HG03066 (cell line): ENCODE results near the gene ATF3.
A peak's percentile ranks its signal among the peaks of the same experiment; 100 is the strongest.

Experiments
- ATAC-seq: cut with Tn5 transposase; IDR thresholded peaks from one replicate; pipeline ENCODE4 v1.9.1; 2021; ENCODE audit warnings: low read depth; ENCODE audit not compliant: unreplicated experiment

Gene ATF3, protein sequence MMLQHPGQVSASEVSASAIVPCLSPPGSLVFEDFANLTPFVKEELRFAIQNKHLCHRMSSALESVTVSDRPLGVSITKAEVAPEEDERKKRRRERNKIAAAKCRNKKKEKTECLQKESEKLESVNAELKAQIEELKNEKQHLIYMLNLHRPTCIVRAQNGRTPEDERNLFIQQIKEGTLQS

DNA sequence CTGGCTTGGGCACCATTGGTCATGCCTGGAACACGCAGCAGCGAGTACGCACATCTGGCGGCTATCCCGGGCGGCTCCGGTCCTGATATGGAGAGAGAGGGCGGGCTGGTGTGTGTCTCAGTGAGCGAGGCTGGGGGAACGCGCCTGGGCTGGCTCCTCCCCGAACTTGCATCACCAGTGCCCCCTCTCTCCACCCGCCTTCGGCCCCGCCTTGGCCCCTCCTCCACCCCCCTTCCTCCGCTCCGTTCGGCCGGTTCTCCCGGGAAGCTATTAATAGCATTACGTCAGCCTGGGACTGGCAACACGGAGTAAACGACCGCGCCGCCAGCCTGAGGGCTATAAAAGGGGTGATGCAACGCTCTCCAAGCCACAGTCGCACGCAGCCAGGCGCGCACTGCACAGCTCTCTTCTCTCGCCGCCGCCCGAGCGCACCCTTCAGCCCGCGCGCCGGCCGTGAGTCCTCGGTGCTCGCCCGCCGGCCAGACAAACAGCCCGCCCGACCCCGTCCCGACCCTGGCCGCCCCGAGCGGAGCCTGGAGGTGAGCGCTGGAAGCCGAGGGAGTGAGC lies at the start of gene ATF3:
Gene ATF3 (plus strand): TSS at position 370 of the 567 bp plus-strand sequence. CDS start 6,261 bp downstream, outside the sequence.
- ATAC-seq: peak; percentile 63

DNA sequence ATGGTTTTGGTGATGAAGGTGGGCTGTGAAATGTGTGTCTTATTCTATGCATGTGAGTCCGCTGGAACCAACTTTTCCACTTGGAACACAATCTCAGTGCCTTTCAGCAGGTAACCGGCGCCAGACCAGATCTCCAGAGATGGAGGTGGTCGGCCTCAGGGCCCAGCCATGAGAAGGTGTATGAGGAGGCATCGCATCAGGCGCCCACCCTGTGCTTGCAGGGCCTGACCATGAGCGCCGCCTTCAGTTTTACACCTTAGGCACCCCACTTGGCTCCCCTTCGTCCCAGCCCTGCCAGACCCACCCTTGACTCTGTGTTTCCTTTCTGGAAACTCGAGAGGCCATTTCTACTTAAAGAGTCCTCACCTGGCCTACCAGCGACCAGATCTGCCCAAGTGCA lies 48.6 kb upstream of the ATF3 start:
- ATAC-seq: no peak

DNA sequence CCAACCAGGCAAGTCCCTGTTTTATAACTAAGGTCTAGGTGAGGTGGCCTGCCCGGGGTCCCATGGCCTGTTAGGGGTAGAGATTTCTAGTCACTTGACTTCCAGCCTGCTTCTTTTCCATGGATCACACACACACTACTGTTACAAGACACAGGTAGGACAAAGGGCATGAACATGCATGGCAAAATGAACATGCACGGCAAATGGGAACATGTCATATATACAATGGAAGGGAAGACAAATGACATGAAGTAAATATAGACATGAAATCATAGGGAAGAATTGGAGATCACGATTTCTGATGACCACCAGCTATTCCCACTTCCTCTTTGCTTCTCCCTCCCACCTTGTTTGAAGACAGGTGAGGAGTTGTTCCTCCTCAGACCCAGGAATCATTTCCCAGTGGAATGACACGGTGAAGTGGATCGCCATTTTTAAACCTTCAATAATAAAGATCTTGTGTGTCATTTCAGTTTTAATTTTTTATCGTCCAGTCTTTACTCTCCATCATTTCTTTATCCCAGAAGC lies 47.6 kb upstream of the ATF3 start:
- no peak for ATAC-seq

DNA sequence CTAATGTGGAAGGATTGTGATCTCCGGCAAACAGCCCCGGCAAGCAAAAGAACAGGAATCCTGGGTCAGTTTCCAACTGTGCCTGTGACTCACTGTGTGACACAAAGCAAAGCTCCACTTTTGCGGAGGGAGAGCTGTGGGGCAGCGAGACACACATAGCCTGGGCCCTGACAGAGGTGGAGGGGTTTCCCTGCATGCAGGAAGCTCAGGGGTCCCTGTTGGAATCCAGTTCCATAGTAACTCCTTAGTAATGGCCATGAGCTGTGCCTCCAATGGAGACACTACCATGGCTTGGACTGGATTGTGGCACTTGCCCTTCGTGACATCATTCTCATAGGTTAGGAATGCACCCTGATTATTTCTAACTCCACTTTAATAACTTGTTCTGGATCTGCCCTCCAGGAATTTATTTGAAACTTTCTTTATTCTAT lies 47.0 kb upstream of the ATF3 start:
- no peak for ATAC-seq

DNA sequence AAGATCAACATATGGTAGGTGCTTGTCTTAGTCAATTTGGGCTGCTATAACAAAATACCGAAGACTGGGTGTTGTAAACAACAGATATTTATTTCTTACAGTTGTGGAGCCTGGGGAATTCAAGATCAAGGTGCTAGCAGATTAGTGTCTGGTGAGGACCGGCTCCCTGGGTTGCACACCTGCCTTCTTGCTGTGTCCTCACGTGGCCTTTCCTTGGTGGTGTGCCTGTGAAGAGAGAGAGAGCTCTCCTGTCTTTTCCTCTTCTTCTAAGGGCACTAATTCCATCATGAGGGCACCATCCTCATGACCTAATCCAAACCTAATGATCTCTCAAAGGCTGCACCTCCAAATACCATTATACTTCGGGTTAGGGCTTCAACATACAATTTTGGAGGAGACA lies 45.8 kb upstream of the ATF3 start:
- no peak for ATAC-seq

DNA sequence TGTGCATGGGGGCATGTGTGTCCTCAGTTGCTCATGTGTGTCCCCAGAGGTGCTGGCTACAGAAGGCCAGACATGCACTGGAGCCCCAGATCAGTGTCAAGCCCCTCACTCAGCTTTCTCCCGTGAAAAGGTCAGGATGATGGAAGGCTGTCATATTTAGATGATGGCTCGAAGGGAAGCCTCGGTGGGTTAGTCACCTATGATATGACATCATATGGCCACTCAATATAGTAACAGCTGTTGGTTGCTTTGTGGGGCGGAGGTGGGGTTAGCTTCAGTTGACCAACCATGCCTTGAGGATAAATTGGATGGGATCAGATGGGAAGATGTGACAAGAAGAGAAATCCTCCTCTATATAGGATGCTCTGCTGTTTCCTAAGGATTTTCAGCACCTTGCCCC lies 43.5 kb upstream of the ATF3 start:
- ATAC-seq: no peak

DNA sequence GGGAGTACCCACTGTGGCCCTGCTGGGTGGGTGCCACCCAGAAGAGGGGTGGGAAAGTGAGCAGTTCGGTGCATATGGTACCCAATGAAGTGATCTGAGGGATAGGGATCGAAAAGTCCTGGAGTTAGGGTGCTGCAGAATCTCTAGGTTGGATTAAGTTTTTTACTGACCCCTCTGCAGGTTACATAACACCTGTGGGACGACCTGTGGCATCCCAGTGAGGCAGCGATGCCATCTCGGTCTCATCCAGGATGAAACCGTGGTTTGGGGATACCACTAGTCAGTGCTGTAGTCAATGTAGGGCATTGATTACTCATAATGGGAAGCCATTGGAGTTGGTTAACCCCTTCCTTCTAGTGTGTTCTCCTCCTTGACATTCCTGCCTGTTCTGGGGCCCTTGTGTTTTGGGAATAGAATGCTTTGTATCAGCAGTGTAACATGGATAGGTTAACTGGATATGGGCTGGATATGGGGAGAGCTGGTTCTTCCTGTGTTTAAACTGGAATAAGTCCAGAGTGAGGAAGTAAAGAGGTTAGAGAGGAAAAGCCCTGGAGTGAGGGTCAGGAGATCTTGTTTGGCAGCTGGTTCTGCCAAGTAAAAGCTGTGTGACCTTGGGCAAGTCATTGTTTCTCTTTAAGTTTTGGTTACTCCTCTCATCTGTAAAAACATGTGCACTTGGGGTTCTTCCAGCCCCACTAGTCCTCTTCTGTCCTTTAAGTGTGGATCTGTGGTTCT lies 42.8 kb upstream of the ATF3 start:
- no peak for ATAC-seq

DNA sequence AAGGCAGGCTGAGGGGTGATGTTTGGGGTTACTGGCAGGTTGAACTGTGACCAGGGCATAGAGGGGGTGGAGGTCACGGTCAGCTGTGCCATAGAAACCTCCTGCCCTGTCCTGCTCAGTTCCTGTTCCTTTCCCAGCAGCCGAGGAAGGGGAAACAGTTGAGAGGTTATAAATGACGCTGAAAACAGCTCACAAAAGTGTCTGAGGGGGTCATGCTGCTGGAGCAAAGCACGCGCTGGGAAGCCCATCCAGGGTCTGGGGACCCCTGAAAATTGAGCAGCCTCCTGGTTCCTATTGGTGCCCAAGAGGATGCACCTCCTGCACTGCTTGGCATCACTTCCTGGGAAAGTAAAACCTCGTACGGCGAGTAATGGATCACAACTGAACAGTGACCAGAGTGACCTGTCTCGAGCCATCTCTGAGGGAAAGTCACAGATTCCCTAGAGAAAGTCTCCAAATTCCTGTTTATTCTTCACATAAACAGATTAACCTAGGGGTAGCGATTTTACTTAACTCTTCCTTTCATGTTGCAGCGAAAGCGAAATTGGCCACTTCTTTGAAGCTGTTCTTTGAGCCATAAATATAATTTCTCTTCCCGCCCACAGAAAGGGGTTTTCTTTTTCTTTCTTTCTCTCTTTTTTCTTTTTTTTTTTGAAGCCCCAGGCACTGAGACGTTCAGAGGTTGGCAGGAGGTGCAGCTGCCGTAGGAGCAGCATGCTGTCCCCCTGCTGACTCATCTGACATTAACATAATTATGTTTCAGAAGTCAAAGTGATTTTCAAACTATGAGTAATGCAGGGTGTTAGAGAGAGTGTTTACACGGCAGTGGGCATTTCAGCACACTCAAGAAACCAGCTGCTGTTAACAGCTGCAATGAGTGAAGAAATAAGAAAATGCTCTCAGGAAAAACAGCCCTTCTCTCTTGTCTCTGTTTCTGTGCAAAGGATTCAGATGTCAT lies 41.8 kb upstream of the ATF3 start:
- ATAC-seq: peak; percentile 97

DNA sequence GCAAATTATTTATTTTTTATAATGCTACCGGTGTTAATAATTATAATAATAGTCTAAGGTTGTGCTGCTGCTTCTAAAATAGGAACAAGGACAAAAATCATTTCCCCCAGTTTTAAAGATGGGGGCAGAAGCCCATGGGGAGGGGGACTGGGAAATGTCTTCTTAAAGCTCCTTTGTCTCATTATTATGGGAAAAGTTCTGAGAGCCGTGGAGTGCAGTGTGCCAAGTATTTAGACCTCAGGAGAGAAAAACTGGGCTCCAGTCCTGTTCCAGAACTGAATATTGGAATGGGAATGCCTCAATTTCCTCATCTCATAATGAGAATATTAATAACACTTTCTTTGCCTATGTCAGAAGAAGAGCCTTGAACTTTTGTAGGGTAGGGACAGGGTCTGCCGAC lies 40.9 kb upstream of the ATF3 start:
- no peak for ATAC-seq

DNA sequence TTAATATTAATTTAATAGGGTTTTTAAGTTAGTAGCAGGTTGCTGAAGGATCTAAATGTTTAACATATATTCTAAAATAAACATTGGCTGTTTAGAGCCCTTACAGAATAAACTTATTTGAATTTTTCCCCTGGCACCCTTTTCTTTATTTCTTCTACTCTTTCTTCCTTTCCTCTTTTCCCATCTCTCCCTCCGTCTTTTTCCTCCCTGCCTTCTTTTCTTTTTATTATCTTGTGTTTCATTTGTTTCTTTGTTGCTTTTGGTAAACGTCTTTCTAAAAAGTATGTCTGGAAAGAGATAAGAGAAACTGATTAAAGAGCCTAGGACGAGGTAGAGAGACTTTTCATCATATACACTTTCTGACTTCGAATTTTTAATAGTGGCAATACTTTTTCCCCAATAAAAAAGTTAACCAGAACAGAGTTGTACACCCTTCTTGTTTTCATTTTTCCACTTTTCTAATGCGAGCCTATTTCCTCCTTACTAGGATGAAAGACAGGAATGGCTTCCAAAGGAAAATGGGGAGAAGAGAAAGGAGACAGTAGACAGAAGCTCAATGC lies 39.5 kb upstream of the ATF3 start:
- ATAC-seq: no peak

DNA sequence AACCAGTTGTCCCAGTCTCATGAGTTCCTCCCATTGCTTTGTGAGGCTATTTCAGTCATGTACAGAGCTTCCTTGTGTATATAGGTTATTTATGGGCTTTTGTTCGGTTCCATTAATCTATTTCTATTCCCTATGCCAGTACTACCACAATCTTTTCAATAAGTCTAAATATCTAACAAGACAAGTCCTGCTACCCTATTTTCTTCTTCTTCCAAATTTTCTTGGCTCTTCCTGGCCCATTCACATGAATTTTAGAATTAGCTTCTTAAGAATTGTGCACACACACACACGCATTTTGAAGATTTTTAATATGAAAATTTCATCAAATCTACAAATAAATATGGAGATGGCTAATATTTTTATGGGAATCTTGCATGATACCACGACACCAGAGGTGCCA lies 33.8 kb upstream of the ATF3 start:
- no peak for ATAC-seq

DNA sequence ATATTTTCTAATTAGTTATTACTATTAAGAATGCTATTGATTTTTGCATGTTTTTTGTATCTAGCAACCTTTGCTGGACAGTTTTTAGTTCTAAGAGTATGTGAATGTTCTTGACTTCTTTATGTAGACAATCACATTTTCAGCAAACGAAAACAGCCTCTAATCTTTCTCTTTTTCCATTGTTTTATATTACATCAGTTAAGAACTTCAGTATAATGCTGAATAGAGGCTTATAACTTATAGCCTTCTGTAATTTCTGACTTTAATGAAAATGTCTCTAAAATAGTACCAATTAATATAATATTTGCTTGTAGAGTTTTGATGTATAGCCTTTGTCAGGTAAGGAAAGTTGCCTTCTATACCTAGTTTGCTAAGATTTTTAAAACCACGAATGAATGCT lies 33.2 kb upstream of the ATF3 start:
- no peak for ATAC-seq

DNA sequence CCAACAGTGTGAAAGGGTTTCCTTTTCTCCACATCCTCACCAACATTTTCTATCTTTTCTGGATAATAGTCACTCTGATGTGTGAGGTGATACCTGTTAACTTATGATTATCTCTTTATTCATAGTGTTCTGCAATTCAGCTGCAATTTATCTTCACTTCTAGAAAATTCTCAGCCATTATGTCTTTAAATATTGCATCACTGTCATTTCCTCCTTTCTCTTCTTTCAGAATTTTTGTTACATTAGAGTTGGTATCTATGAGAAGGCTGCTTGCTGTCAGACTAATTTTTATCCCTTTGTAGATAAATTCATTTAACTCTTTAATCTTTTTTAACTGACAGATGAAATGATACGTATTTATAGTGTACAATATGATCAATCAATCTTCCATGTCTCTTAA lies 30.5 kb upstream of the ATF3 start:
- ATAC-seq: no peak

DNA sequence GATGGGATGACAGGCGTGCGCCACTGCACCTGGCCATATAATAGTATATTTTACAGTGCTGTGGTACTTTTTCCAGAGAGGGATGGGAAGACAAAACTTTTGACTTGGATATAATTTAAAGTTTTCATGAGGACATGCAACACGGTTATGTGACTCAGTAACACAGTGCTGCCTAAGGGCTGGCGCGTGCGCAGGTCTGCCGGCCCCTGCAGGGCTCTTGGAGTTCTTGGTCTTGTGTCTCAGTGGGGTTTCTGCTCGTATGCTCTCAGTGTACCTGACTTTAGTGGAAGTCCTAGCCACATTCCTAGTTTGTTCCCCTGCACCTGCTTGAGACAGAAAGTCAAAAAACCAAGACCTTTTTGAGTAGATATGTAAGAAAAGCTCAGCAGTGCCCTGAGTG lies 27.5 kb upstream of the ATF3 start:
- ATAC-seq: no peak

DNA sequence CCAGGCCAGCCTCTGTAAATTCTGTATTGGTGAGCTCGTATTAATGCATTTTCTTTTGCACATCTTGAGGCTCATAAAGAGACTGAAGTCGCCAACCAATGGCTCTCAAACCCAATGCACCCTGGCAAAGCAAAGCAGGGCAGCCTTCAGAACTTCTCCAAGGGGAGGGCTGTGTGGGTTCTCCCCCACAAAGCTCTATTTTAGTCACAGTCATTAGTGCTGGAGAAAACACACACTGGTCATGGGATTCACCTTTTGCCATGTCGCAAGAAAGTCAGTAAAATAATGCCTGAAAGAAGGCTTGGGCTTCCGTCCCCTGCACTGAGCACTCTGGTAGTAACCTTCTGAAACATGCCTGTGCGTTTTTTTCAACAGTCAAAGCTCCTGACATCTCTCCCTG lies 26.3 kb upstream of the ATF3 start:
- no peak for ATAC-seq

DNA sequence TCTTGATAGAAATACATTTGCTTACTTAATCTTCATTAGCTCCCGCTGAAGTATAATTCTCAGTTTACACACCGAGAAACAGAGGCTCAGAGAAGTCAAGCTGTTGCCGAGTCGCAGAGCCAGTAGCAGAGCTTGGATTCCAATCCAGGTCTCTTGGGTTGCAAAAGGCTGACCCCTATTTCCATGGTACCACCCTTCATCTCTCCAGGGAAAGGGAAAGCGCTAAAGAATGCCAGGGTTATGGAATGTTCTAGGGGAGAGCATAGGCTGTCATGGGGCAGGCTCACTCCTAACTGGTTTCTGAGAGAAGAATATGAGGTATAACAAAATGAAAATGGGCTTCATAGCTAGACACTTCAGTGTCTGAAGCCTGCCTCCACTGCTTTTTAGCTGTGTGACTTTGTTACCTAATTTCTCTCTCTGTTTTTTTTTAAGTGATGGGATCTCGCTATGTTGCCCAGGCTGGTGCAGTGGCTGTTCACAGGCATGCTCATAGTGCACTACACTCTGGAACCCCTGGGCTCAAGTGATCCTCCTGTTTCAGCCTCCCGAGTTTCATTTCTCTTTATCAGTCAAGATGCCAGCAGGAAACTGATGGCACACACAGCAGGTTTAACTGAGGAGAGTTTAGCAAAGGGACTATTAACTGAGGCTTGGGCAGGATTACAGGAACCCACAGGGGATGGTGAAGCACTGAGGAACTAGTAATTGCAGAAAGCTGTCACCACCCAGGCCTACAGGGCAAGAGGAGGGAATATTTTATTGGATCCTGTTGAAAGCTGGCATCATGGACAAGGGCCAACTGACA lies 25.5 kb upstream of the ATF3 start:
- no peak for ATAC-seq

DNA sequence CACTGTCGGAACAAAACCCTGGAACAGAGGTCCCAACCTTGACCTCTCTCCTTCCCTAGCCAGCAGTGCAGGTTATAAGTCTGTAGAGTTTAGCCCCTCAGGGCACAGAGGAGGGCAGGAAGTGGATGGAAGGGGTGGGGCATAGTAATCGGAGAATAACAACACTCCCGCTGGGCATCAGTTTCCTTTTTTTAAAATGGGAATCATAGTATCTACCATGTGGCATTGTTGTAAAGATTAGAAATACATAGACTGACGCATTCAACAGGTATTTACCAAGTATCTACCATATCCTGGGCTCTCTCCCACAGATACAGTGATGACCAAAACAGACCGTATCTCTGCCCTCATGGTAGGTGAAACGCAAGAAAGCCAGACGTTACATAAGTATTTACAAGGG lies 24.9 kb upstream of the ATF3 start:
- no peak for ATAC-seq

DNA sequence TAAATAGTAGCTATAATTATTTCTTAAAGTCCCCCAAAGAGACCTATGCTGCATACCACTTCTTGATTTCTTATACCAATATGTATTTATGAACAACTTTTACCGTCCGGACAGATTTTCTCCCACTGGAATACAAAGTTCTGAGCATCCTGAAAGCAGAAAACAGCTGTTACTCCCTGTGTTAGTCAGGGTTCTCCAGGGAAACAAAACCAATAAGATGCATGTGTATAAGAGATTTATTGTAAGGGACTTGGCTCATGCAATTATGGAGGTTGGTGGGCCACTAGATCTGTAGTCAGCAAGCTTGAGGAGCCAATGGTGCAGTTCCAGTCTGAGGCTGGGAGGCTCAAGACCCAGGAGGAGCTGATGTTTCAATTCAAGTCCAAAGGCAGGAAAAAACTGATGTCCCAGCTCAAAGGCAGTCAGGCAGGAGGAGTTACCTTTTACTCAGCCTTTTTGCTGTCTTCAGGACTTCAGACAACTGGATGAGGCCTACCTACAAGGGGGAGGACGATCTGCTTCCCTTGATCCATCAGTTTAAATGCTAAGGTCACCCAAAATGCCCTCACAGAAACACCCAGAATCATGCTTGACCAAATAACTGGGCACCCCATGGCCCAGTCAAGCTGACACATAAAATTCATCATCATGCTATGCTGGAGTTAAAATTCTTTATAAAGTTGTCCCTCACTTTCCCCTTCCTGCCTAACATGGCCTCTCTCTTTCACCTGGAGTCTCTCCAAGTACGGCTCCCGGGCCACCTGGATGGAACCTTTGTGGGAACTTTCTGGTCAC lies 24.3 kb upstream of the ATF3 start:
- no peak for ATAC-seq

DNA sequence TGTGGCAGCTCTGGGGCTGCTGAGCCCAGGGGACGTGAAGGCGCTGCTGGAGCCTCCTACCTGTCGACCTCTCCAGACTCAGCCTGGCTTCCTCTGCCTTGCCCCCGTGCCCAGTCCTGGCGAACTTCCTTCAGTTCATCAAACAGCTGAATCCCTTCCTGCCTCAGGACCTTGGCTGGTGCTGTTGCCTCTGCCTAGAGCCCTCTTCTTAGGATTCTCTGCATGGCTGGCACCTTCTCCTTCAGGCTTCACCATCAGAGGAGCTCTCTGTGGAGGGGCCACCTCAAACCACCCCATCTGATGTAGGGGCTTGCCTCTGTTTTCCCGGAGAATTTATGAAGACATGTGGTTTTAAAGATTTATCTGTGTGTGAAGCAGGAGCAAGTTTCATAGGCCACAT lies 23.4 kb upstream of the ATF3 start:
- ATAC-seq: no peak
